SH-SY5Y (cell line): ENCODE measurements around the gene HIVEP1.

Experiments
- GATA2 ChIP-seq: IDR thresholded peaks from 2 replicates; pipeline ENCODE4 v1.6.1; 2011; ENCODE audit warnings: mild to moderate bottlenecking, low read depth, low read length
- GATA3 ChIP-seq: IDR thresholded peaks from 2 replicates; pipeline ENCODE4 v1.6.1; 2011; ENCODE audit warnings: low read depth, mild to moderate bottlenecking, low read length, moderate library complexity

Gene HIVEP1

GRCh38 chr6:12020187-12020791 is 8.2 kb downstream of the HIVEP1 start:
- TF ChIP-seq GATA3: no peak
- no peak for TF ChIP-seq GATA2

GRCh38 chr6:12022481-12022880 is 10.4 kb downstream of the HIVEP1 start:
- no peak for TF ChIP-seq GATA2
- no peak for TF ChIP-seq GATA3

- TF ChIP-seq GATA3 (no peak), GATA2 (no peak)
Measured at GRCh38 chr6:12022953-12023388, 10.9 kb downstream of the HIVEP1 start.

GRCh38 chr6:12024216-12024615 is 12.1 kb downstream of the HIVEP1 start:
- TF ChIP-seq GATA3 (no peak), GATA2 (no peak)

- TF ChIP-seq GATA2 (no peak), GATA3 (no peak)
Measured at GRCh38 chr6:12024699-12025434, 12.8 kb downstream of the HIVEP1 start.

GRCh38 chr6:12026120-12026519 is 14.0 kb downstream of the HIVEP1 start:
- TF ChIP-seq GATA2: no peak
- TF ChIP-seq GATA3: no peak

GRCh38 chr6:12026833-12027232 is 14.7 kb downstream of the HIVEP1 start:
- TF ChIP-seq GATA2: no peak
- no peak for TF ChIP-seq GATA3

GRCh38 chr6:12028213-12028612 is 16.1 kb downstream of the HIVEP1 start:
- TF ChIP-seq GATA3 (no peak), GATA2 (no peak)

GRCh38 chr6:12029979-12030737 is 18.0 kb downstream of the HIVEP1 start:
- TF ChIP-seq GATA3 (no peak), GATA2 (no peak)

GRCh38 chr6:12030993-12031550 is 19.0 kb downstream of the HIVEP1 start:
- TF ChIP-seq GATA3 (no peak), GATA2 (no peak)

GRCh38 chr6:12032783-12033573 is 20.9 kb downstream of the HIVEP1 start:
- no peak for TF ChIP-seq GATA3
- TF ChIP-seq GATA2: no peak

- TF ChIP-seq GATA3 (no peak), GATA2 (no peak)
Measured at GRCh38 chr6:12033770-12034169, 21.7 kb downstream of the HIVEP1 start.

- TF ChIP-seq GATA2 (no peak), GATA3 (no peak)
Measured at GRCh38 chr6:12034349-12034748, 22.2 kb downstream of the HIVEP1 start.
